Caco-2 (cell line): Measurements from ENCODE around the gene TENM4. TPM values are rescaled to one million over a fixed set of nuclear protein-coding genes. Genes with fewer than 3 reads are reported as not detected.
A peak's percentile ranks its signal among the peaks of the same experiment; 100 is the strongest.

Source experiments
- BruUV-seq: library from RNA; stranded (reverse); fragments of 400-500 nt; replicated peaks from 2 replicates; lab custom pipeline; 2021; lab: Mats Ljungman, UMichigan
- CTCF ChIA-PET: fragments of 300-600 bp; sonication (Branson Sonifier 250); formaldehyde crosslinking; loops from one replicate; lab custom pipeline; 2022; ENCODE audit warnings: antibody characterized with exemption; lab: Charles Lee
- POLR2A ChIA-PET: fragments of 300-600 bp; sonication (Branson Sonifier 250); formaldehyde crosslinking; loops from one replicate; lab custom pipeline; 2022; ENCODE audit warnings: antibody characterized with exemption; lab: Charles Lee
- DNase-seq, 2 experiments: peaks; one replicate each; pipeline versions ENCODE4 v3.0.0 to v3.0.0-alpha.2; 2020 to 2022
- H3K27me3 ChIP-seq: replicated peaks from 2 replicates; pipeline ENCODE4 v1.6.0; 2011; ENCODE audit warnings: low read length; ENCODE audit not compliant: control insufficient read depth, insufficient read depth
- H3K36me3 ChIP-seq: 2 replicates; pipeline ENCODE4 v1.5.1; 2011; ENCODE audit warnings: low read length; ENCODE audit not compliant: control insufficient read depth, insufficient read depth
- H3K4me1 ChIP-seq: fragments of 250-450 bp; sonication (Bioruptor Pico); 2 replicates; pipeline ENCODE4 v1.5.1; 2020; ENCODE audit warnings: mild to moderate bottlenecking
- H3K4me3 ChIP-seq: 2 replicates; pipeline ENCODE4 v1.5.1; 2011; ENCODE audit warnings: low read depth, mild to moderate bottlenecking, control low read depth, low read length
- H3K9me3 ChIP-seq: fragments of 250-450 bp; sonication (Bioruptor Pico); 2 replicates; pipeline ENCODE4 v1.5.1; 2020; ENCODE audit warnings: mild to moderate bottlenecking, moderate library complexity
- H3K27ac Mint-ChIP-seq: one replicate; pipeline ENCODE4 v1.8.0; 2022; ENCODE audit warnings: mixed read lengths; ENCODE audit not compliant: unreplicated experiment
- H3K27me3 Mint-ChIP-seq: one replicate; pipeline ENCODE4 v1.8.0; 2022; ENCODE audit warnings: mixed read lengths; ENCODE audit not compliant: insufficient read depth, unreplicated experiment
- H3K36me3 Mint-ChIP-seq: one replicate; pipeline ENCODE4 v1.8.0; 2022; ENCODE audit warnings: mild to moderate bottlenecking, mixed read lengths; ENCODE audit not compliant: insufficient read depth, unreplicated experiment
- H3K4me1 Mint-ChIP-seq: one replicate; pipeline ENCODE4 v1.8.0; 2022; ENCODE audit warnings: low read depth, mixed read lengths; ENCODE audit not compliant: unreplicated experiment
- H3K4me3 Mint-ChIP-seq: one replicate; pipeline ENCODE4 v1.8.0; 2022; ENCODE audit warnings: mild to moderate bottlenecking, moderate library complexity, mixed read lengths; ENCODE audit not compliant: unreplicated experiment
- H3K9me3 Mint-ChIP-seq: one replicate; pipeline ENCODE4 v1.8.0; 2022; ENCODE audit warnings: mixed read lengths; ENCODE audit not compliant: unreplicated experiment
- CTCF ChIP-seq, 2 experiments: fragments of 200-600 bp in 1 of 2; IDR thresholded peaks; 1 replicate in 1 of 2; 2 replicates in 1 of 2; pipeline versions ENCODE4 v1.5.1 to v1.8.0; 2011 to 2022; ENCODE audit warnings: antibody characterized with exemption in 1 of 2, control low read depth in 1 of 2, inconsistent platforms in 1 of 2, low read depth in 1 of 2, low read length in 1 of 2, mild to moderate bottlenecking in 1 of 2, moderate library complexity in 1 of 2; ENCODE audit not compliant: insufficient read depth in 1 of 2, severe bottlenecking in 1 of 2, unreplicated experiment in 1 of 2
- intact Hi-C: fragments of 100-400 bp; cut with micrococcal nuclease; formaldehyde crosslinking; loops from one replicate; pipeline ENCODE4 v1.10.0; 2022; ENCODE audit not compliant: unreplicated experiment
- total RNA-seq: library from RNA; stranded (reverse); gene quantifications from 2 replicates; pipeline ENCODE4 v1.2.3, GENCODE V29; 2022

Gene TENM4
- total RNA-seq, 1 experiment from 2014 or later, result 1.1 TPM

- H3K27me3 ChIP-seq, result no peaks in the 10 kb centered on the region
- DNase-seq, result peak; percentile 24 to 81
- no peaks in the 10 kb centered on the region for H3K27me3 Mint-ChIP-seq
- no peak overlapping the region for H3K27ac Mint-ChIP-seq
- H3K9me3 Mint-ChIP-seq, result no peaks in the 10 kb centered on the region
- intact Hi-C loops, result no loop called here
- H3K36me3 ChIP-seq, result no peaks in the 10 kb centered on the region
- no peak overlapping the region for H3K4me3 ChIP-seq
- CTCF ChIA-PET, result interaction anchor here (1.0 kb wide), 1 partner anchor 8 kb away, joined by 3 read pairs; no protein-coding TSS in a partner anchor
- POLR2A ChIA-PET, result no interaction called here
- H3K4me1 Mint-ChIP-seq, result peaks cover 6% of the 10 kb centered on the region
- H3K9me3 ChIP-seq, result no peaks in the 10 kb centered on the region; the same call in 1 of the 2 replicates
- H3K4me1 ChIP-seq, result peaks cover 13% of the 10 kb centered on the region
- no TSS peak for BruUV-seq
- TF ChIP-seq CTCF (IDR thresholded peaks at IDR 0.05; ENCODE audit: insufficient read depth in 1 of 2, low read depth in 1 of 2, low read length in 1 of 2, severe bottlenecking in 1 of 2, unreplicated experiment in 1 of 2), result no peak
- H3K4me3 Mint-ChIP-seq, result no peak overlapping the region
- no peaks in the 10 kb centered on the region for H3K36me3 Mint-ChIP-seq
Observed at GRCh38 chr11:79094616-79095015, 346.2 kb downstream of the TENM4 start.

GRCh38 chr11:79092791-79093353 is 348.0 kb downstream of the TENM4 start:
- Mint-ChIP-seq H3K27me3 (no peaks in the 10 kb centered on the region), H3K36me3 (no peaks in the 10 kb centered on the region), H3K9me3 (no peaks in the 10 kb centered on the region), H3K4me3 (no peak overlapping the region), H3K4me1 (peaks cover 4% of the 10 kb centered on the region), H3K27ac (no peak overlapping the region)
- Histone ChIP-seq H3K9me3 (no peaks in the 10 kb centered on the region; the same call in 1 of the 2 replicates), H3K36me3 (no peaks in the 10 kb centered on the region), H3K4me1 (peaks cover 24% of the 10 kb centered on the region), H3K27me3 (no peaks in the 10 kb centered on the region), H3K4me3 (no peak overlapping the region)
- DNase-seq, result peak in 1 of 2 experiments; percentile 28
- no peak for TF ChIP-seq CTCF (IDR thresholded peaks at IDR 0.05; ENCODE audit: insufficient read depth in 1 of 2, low read depth in 1 of 2, low read length in 1 of 2, severe bottlenecking in 1 of 2, unreplicated experiment in 1 of 2)
- intact Hi-C loops, result no loop called here
- ChIA-PET CTCF (no interaction called here), POLR2A (no interaction called here)
- no TSS peak for BruUV-seq

GRCh38 chr11:79090191-79090705 is 350.6 kb downstream of the TENM4 start:
- no peak overlapping the region for H3K4me3 Mint-ChIP-seq
- no peaks in the 10 kb centered on the region for H3K27me3 Mint-ChIP-seq
- no peaks in the 10 kb centered on the region for H3K27me3 ChIP-seq
- no peak for TF ChIP-seq CTCF (IDR thresholded peaks at IDR 0.05; ENCODE audit: insufficient read depth in 1 of 2, low read depth in 1 of 2, low read length in 1 of 2, severe bottlenecking in 1 of 2, unreplicated experiment in 1 of 2)
- CTCF ChIA-PET, result no interaction called here
- POLR2A ChIA-PET, result no interaction called here
- H3K36me3 ChIP-seq, result no peaks in the 10 kb centered on the region
- no peaks in the 10 kb centered on the region for H3K9me3 Mint-ChIP-seq
- no peaks in the 10 kb centered on the region for H3K36me3 Mint-ChIP-seq
- DNase-seq, result no peak
- no peak overlapping the region for H3K27ac Mint-ChIP-seq
- H3K4me3 ChIP-seq, result no peak overlapping the region
- intact Hi-C loops, result no loop called here
- no TSS peak for BruUV-seq
- peaks cover 44% of the 10 kb centered on the region for H3K4me1 ChIP-seq
- peaks cover 28% of the 10 kb centered on the region for H3K4me1 Mint-ChIP-seq
- no peaks in the 10 kb centered on the region; the same call in 1 of the 2 replicates for H3K9me3 ChIP-seq
